Measurements from ENCODE around the gene MEA1.

GRCh38 chr6:43024436-43024835, 10.7 kb upstream of the MEA1 start:
- TF ChIP-seq EP300 (IDR thresholded peaks at IDR 0.05; ENCODE audit: borderline replicate concordance) (no peak), CEBPB (IDR thresholded peaks at IDR 0.05) (no peak), EGR1 (IDR thresholded peaks at IDR 0.05) (no peak), YY1 (IDR thresholded peaks at IDR 0.05; ENCODE audit: low read depth) (no peak), TEAD4 (IDR thresholded peaks at IDR 0.05) (no peak), REST (IDR thresholded peaks at IDR 0.05; ENCODE audit: low read depth) (no peak)
- TF ChIP-seq, protein P1, sequence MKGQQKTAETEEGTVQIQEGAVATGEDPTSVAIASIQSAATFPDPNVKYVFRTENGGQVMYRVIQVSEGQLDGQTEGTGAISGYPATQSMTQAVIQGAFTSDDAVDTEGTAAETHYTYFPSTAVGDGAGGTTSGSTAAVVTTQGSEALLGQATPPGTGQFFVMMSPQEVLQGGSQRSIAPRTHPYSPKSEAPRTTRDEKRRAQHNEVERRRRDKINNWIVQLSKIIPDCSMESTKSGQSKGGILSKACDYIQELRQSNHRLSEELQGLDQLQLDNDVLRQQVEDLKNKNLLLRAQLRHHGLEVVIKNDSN (IDR thresholded peaks at IDR 0.05) = no peak
- TF ChIP-seq, protein P2, sequence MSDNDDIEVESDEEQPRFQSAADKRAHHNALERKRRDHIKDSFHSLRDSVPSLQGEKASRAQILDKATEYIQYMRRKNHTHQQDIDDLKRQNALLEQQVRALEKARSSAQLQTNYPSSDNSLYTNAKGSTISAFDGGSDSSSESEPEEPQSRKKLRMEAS (IDR thresholded peaks at IDR 0.05) = no peak

All from Ishikawa (cell line).